ENCODE results near the gene RGL1. TPM values are rescaled to one million over a fixed set of nuclear protein-coding genes. Genes with fewer than 3 reads are reported as not detected.

RGL1 gene
- total RNA-seq, 2 donors from 2014 or later, result 9.9 to 16.2 TPM

DNA sequence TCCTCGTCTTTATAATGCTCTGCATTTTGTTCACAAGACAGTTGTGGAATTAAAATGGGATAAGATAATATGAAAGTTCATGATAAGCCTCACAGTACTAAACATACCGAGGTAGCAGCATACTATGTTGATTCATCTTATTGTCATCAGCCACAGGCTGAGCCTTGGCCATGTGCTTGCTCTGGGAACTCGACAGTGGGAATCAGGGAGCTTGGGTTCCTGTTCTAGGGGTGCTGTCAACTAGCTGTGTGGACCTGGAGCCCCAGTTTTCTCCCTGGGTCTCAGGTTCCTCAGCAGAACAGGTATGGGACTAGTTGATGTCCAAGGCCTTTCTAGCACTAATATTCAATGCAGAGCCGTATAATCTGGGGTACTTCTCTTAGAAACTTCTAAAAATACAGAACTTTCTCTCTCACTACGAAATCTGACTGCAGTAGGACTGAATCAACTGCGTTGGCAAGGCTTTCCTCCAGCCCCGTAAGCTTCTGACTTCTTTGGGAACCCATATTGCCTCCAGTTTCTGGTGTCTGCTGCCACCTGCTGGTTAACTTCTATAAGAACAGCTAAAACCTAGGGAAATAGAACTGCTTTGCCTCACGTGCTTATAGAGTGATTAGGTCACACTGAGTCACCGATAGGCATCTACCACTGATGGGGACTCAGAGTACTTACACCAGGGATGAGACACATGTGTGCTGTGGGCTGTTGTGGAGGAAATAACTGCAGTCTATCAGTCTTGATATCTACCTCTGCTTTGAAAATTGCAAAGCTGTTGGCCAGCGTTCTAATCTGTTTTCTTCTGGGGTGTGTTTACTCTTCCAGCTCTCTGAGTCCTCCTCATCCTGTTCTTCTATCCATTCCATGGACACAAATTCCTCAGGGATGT is 110.9 kb downstream of the RGL1 start:
- Histone ChIP-seq H3K36me3 (replicated peaks in 1 of 2; ENCODE audit: insufficient read depth in 1 of 2, low read depth in 2 of 2) (peaks cover 0 to 1% of the 10 kb centered on the region in 2 donors), H3K4me1 (peaks cover 7% of the 10 kb centered on the region), H3K4me3 (no peak overlapping the region), H3K27ac (peak overlapping the region in 1 of 4 donors; percentile 20), H3K27me3 (no peaks in the 10 kb centered on the region), H3K9me3 (no peaks in the 10 kb centered on the region)
- DNase-seq (peak; percentile 66 to 81 (median 71)), ATAC-seq (peak; percentile 92)
- intact Hi-C loops (cut with DNase I), result no loop called here
- WGBS, 2 donors, result 10 to 12% methylated on average over 10 of the region's 10 CpGs
- no peak for TF ChIP-seq POLR2A (IDR thresholded peaks at IDR 0.05)
- TF ChIP-seq, protein P1, sequence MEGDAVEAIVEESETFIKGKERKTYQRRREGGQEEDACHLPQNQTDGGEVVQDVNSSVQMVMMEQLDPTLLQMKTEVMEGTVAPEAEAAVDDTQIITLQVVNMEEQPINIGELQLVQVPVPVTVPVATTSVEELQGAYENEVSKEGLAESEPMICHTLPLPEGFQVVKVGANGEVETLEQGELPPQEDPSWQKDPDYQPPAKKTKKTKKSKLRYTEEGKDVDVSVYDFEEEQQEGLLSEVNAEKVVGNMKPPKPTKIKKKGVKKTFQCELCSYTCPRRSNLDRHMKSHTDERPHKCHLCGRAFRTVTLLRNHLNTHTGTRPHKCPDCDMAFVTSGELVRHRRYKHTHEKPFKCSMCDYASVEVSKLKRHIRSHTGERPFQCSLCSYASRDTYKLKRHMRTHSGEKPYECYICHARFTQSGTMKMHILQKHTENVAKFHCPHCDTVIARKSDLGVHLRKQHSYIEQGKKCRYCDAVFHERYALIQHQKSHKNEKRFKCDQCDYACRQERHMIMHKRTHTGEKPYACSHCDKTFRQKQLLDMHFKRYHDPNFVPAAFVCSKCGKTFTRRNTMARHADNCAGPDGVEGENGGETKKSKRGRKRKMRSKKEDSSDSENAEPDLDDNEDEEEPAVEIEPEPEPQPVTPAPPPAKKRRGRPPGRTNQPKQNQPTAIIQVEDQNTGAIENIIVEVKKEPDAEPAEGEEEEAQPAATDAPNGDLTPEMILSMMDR (IDR thresholded peaks at IDR 0.05), result peak; percentile 31 to 88 (median 86)

DNA sequence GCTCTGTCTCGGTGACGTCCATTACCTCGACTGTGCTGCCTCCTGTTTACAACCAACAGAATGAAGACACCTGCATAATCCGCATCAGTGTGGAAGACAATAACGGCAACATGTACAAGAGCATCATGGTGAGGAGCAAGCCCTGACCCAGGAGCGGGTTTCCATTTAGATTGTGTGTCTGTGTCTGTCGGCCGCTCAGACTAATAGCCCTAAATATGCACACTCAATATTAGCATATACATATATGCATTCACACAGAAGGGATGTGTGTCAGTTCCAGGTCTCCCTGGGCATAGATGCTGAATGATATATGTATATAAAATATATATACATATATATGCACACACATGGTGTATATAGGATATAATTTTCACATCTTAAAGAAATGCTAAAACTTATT is 111.7 kb downstream of the RGL1 start:
- peaks cover 0 to 1% of the 10 kb centered on the region in 2 donors for H3K36me3 ChIP-seq (replicated peaks in 1 of 2; ENCODE audit: insufficient read depth in 1 of 2, low read depth in 2 of 2)
- 69 to 73% methylated on average over 8 of the region's 8 CpGs for WGBS, 2 donors
- no peak overlapping the region for H3K27ac ChIP-seq
- no peaks in the 10 kb centered on the region for H3K9me3 ChIP-seq
- DNase-seq (no peak), ATAC-seq (no peak)
- intact Hi-C loops (cut with DNase I), result no loop called here
- peaks cover 7% of the 10 kb centered on the region for H3K4me1 ChIP-seq
- H3K27me3 ChIP-seq, result no peaks in the 10 kb centered on the region
- TF ChIP-seq POLR2A (IDR thresholded peaks at IDR 0.05), result no peak
- TF ChIP-seq, protein P1 (IDR thresholded peaks at IDR 0.05), result no peak
- no peak overlapping the region for H3K4me3 ChIP-seq

DNA sequence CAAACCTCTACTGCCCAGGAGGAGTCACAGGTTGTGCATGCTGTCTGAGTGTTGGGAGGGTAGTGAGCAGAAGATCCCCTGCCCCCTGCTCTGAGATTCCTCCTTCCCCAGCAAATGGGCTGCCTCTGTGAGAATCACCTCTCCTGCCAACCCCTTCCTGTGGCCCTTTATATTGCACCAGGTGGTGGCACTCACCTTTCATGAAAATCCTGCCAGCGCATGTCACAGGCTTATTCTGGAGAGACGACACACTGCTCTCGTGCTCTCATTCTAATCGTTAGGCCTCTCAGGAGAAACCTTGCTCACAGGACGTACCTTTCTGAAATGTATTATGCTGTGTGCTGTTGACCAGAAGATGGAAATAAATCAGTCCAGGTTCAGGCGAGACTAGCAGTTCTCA is 113.7 kb downstream of the RGL1 start:
- no peak for ATAC-seq
- intact Hi-C loops (cut with DNase I), result no loop called here
- no peaks in the 10 kb centered on the region for H3K36me3 ChIP-seq (replicated peaks in 1 of 2; ENCODE audit: insufficient read depth in 1 of 2, low read depth in 2 of 2)
- 41 to 44% methylated on average over 6 of the region's 6 CpGs for WGBS, 2 donors
- H3K9me3 ChIP-seq, result no peaks in the 10 kb centered on the region
- TF ChIP-seq POLR2A (IDR thresholded peaks at IDR 0.05), result no peak
- TF ChIP-seq, protein P1 (IDR thresholded peaks at IDR 0.05), result no peak
- H3K27me3 ChIP-seq, result no peaks in the 10 kb centered on the region
- peaks cover 7% of the 10 kb centered on the region for H3K4me1 ChIP-seq
- no peak overlapping the region for H3K27ac ChIP-seq
- DNase-seq, result peak in 2 of 4 donors; percentile 18 to 34
- H3K4me3 ChIP-seq, result no peak overlapping the region

DNA sequence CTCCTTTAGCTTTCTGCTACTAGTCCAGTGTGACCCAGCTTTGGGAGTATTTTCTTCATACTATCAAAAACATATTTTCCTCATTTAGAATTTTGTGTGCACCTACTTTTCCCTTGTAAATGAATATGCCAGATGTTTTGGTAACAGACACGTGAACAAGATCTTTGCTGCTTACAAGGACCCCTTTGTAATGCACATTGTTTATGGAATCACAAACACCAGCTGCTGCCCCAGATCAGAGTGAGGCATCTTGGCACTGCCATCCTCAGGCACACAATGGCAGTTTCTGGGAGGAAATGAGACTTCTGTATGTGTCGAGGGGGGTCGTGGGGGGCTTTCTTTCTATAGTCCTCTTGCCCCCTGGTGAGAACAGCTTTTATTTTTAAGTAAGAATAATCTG is 115.7 kb downstream of the RGL1 start:
- TF ChIP-seq POLR2A (IDR thresholded peaks at IDR 0.05), result no peak
- TF ChIP-seq, protein P1 (IDR thresholded peaks at IDR 0.05), result no peak
- no peaks in the 10 kb centered on the region for H3K27me3 ChIP-seq
- H3K4me3 ChIP-seq, result no peak overlapping the region
- ATAC-seq, result no peak
- intact Hi-C loops (cut with DNase I), result loop anchor here (5.0 kb wide), 1 partner anchor 268 kb away; the partner anchor contains the start of gene APOBEC4
- H3K36me3 ChIP-seq (replicated peaks in 1 of 2; ENCODE audit: insufficient read depth in 1 of 2, low read depth in 2 of 2), result no peaks in the 10 kb centered on the region
- H3K9me3 ChIP-seq, result no peaks in the 10 kb centered on the region
- H3K27ac ChIP-seq, result no peak overlapping the region
- no peak for DNase-seq
- WGBS, 2 donors, result 47 to 61% methylated on average over 3 of the region's 3 CpGs
- H3K4me1 ChIP-seq, result peaks cover 5% of the 10 kb centered on the region
